CD4-positive, alpha-beta T cell treated with Interleukin-4 for 1 hour (primary cell): ENCODE results near the gene MCM5.
"Not testable (repeated sequence)": the region's sequence is repeated elsewhere in the genome, so short reads cannot be mapped to it uniquely, and the experiment has no call there.

Experiments used
- DNase-seq, 2 donors: peaks; one replicate each; pipeline ENCODE4 v3.0.0-alpha.2; 2020 to 2022

MCM5 gene

DNA sequence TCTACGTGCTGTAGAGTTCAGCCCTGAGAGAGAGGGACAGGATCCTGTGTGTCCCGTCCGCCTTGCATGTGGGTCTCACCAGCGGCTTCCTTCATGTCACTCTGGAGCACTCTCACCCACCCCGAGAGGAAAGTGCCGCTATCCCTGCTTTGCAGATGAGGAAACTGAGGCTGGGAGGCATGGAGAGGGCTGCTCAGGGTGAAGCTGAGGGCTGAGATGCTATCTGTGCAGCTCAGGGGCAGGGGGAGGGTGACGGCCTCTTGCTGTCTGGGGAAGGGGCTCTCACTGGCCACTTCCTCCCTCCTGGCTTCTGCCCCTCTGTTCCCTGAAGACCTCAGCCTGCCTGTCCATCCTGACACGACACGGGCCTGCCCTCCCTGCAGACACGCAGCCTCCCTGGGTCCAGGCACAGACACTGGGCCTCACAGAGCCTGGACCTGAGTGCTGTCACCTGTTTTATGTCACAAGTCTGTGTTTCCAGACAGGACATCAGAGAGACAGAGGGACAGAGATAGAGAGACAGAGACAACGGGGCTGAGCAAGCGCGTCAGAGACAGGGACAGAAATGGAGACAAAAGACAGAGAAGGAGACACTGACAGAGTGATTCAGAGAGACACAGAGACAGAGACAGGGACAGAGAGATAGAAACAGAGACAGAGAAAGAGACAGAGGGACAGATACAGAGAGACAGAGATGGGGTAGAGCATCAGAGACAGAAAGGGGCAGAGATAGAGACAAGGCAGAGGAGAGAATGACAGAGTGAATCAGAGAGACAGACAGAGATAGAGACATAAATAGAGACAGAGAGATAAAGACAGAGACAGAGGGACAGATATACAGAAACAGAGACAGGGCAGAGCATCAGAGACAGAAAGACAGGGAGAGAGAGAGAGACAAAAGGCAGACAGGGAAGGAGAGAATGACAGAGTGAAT, 53.1 kb downstream of the MCM5 start:
- DNase-seq = no peak

- DNase-seq = no peak
Measured at GRCh38 chr22:35454416-35455054, 54.6 kb downstream of the MCM5 start.

- DNase-seq = no peak
Measured at GRCh38 chr22:35455529-35455928, 55.6 kb downstream of the MCM5 start.

- DNase-seq = no peak
Measured at GRCh38 chr22:35456757-35457156, 56.8 kb downstream of the MCM5 start.

- no peak for DNase-seq
Measured at GRCh38 chr22:35457729-35458546, 58.0 kb downstream of the MCM5 start.

GRCh38 chr22:35458547-35459422, 58.8 kb downstream of the MCM5 start:
- DNase-seq = no peak

- DNase-seq = no peak
Measured at GRCh38 chr22:35459423-35459894, 59.5 kb downstream of the MCM5 start.

- not testable (repeated sequence) for DNase-seq
Measured at GRCh38 chr22:35459976-35460375, 60.0 kb downstream of the MCM5 start.

DNA sequence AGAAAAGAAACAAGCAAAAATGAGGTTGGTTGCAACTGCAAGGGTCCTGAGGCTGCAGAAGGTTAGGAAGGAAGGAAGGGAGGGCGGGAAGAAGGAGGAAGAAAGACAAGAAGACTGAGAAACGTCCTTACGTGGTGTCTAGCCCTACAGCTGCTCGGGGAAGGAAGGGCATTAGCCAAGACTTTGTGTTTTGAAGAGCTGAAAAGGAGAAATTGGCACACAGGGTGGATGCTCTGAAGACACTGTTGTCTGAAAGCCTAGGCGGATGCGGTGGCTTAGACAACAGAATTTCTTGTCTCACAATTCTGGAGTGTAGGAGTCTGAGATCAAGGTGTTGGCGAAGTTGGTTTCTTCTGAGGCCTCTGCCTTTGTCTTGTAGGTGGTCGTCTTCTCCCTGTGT, 60.7 kb downstream of the MCM5 start:
- DNase-seq = no peak

DNA sequence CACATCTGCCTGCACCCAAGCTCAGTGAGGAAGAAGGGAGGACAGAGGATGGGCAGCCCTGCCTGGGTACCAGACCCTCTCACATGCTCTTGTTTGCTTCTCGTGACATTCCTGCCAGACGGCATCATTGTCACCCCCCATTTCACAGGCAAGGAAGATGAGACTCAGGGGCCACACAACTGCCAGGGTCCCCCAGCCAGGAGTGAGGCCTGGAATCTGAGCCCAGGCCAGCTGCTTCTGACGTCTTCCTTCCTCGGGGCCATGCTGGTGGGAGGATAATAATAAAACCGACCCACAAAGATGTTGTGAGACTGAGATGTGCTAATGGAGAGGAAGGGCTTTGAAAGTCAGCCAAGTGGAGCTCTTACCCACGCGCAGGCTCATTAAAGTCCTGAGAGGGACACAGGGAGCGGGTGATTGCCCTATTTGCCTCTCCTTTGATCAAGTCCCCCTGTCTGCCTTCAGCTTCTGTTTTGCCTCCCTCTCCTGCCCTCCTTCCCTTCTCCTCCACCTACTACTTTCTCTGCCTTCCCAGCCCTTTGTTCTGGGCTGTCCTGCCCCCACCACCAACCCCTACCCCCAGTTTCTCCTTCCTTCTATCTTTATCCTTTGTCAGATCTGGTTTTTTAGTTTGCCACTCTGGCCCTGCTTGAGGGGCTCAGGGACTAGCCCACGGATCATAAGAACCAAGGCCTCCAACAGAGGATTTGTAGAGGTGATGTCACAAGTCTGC, 62.7 kb downstream of the MCM5 start:
- DNase-seq = no peak

DNA sequence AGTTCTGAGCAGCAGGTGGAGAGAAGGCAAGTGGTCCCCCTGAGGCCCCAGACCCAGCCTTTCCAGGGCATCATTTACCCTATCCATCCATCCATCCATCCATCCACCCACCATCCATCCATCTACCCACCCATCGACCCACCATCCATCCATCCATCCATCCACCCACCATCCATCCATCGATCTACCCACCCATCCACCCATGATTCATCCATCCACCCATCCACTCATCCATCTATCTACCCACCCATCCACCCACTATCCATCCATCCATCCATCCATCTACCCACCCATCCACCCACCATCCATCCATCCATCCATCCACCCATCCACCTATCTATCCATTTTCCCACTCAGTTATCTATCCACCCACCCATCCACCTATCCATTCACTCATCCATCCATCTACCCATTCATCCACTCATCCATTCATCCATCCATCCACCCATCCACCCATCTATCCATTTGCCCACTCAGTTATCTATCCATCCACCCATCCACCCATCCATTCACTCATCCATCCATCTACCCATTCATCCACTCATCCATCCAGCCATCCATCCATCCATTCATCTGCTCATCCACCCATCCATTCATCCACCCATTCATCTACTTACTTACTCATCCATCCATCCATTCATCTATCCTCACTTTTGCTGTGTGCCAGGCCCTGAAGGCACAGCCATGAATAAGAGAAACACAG, 63.4 kb downstream of the MCM5 start:
- DNase-seq = no peak

DNA sequence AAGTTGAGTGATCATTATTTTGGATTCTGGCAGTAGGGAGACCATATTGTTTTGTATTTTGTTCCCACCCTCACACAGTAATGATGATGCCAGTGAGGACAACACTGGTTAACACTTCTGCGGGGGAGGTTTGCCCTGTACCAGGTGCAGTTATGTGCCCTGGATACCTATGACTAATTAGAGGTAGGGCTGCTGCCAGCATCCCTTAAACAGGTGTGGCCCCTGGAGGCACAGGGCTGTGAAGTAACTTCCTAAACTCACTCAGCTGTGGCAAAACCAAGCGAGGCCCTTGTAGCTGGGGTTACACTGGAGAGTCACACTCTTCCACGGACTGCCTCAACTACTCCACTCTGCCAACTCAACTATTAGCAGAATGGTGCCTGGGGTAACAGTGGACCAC, 64.5 kb downstream of the MCM5 start:
- DNase-seq = no peak

DNA sequence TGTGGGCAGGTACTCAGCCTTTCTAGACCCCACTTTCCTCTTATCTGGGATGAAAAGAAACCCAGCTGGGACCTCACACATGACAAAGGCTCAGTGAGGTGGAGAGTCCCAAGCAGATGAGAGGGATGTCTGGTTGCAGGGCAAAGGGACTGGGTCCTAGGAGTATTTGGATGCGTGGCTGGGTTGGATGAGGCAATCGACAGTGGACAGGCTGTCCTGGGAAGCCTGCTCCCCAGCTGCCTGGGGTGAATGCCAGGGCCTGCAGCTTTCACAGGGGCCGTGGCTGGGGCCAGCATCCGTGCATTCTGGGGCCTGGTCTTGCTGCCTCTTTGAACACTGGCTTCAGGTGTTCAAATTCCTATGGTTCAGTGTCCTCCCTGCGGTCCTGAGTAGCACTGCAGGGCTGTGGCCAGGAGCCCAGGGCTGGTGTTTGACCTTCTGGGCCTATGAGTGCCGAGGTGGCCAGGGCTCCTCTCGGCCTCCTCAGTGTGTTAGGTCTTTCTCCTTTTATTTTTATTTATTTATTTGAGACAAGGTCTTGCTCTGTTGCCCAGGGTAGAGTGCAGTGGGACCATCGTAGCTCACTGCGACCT, 65.3 kb downstream of the MCM5 start:
- DNase-seq = no peak

GRCh38 chr22:35467681-35468434, 67.9 kb downstream of the MCM5 start:
- DNase-seq = no peak

DNA sequence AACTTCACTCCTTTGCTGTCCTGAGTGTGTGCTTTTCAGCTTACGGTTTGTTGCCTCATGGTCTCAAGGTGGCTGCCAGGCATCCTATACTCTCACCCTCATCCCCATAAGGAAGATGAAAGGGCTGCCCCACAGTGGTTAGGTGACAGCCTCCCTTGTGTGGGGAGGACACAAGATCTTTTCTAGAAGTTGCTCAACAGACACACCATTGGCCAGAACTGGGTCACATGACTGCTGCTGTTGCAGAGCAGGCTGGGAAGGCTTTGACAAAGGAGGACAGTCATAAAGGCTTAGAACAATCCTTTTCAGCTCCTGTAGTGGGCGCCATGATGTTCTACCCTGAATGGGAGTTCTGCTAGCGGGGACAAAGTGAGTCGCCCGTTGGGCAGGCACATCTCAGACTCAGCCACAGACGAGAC, 71.0 kb downstream of the MCM5 start:
- DNase-seq = no peak

DNA sequence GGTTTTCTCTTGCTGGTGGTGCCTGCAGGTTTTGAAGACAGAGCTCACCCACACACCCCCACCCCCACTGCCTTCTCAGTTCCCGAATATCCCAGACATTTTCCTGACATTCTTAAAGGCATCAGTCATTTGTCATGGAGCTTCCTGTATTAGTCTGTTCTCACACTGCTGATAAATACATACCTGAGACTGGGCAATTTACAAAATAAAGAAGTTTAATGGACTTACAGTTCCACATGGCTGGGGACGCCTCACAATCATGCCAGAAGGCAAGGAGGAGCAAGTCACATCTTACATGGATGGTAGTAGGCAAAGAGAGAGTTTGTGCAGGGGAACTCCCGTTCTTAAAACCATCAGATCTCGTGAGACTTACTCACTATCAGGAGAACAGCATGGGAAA, 71.6 kb downstream of the MCM5 start:
- DNase-seq = not testable (repeated sequence)

- DNase-seq = no peak
Measured at GRCh38 chr22:35472488-35472887, 72.5 kb downstream of the MCM5 start.

DNA sequence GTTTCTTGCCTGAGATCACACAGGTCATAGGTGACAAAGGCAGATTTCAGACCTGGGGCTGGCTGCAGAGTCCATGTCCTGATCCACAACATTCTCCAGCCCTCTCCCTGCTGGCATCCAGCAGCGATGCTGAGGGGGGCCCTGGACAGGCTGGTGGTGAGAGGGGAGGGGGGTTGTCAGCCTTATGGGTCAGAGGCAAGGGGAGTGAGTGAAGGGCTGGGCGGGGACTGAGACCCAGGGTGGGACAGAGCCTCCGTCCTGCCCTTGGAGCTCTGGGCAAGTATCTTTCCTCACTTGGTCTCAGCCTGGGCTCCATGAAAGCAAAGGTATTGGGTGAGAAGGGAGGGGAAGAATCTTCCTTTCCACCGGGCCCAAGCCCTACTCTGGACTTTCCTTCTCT, 74.0 kb downstream of the MCM5 start:
- DNase-seq = no peak
